T-cell (primary cell): ENCODE results near the gene RALA. TPM values are rescaled to one million over a fixed set of nuclear protein-coding genes. Genes with fewer than 3 reads are reported as not detected.

Source experiments
- ATAC-seq, 4 experiments: fragments of 200-7000 bp in 3 of 4; fragments of 150-1000 bp in 1 of 4; cut with Tn5 transposase; replicated peaks in 1 of 4; 1 replicate in 3 of 4; 2 replicates in 1 of 4; pipeline ENCODE4 v1.10.0; 2021; ENCODE audit warnings: moderate library complexity in 3 of 4, mild to moderate bottlenecking in 2 of 4, moderate number of reproducible peaks in 1 of 4
- CTCF ChIA-PET, 2 donors: fragments of 300-600 bp; sonication (Branson Sonifier 250); formaldehyde crosslinking; loops; one replicate each; lab custom pipeline; 2022; ENCODE audit warnings: antibody characterized with exemption in 2 of 2; lab: Charles Lee
- POLR2A ChIA-PET, 2 donors: fragments of 300-600 bp; sonication (Branson Sonifier 250); formaldehyde crosslinking; loops; one replicate each; lab custom pipeline; 2022; ENCODE audit warnings: antibody characterized with exemption in 2 of 2; lab: Charles Lee
- DNase-seq, 35 experiments: peaks; one replicate each; pipeline versions ENCODE4 v3.0.0 to v3.0.0-alpha.2; 2013 to 2023
- H3K27ac ChIP-seq: one replicate; pipeline ENCODE4 v1.5.1; 2013; ENCODE audit warnings: low read length
- H3K27me3 ChIP-seq, 2 experiments: replicated peaks in 1 of 2; 1 replicate in 1 of 2; 2 replicates in 1 of 2; pipeline versions ENCODE4 v1.6.1 to v1.7.0; 2013; ENCODE audit warnings: low read length in 1 of 2, mixed read lengths in 1 of 2; ENCODE audit not compliant: control insufficient read depth in 2 of 2, insufficient read depth in 2 of 2; ENCODE audit errors: extremely low read depth in 1 of 2
- H3K36me3 ChIP-seq, 2 donors: 1 replicate in 1 of 2; 2 replicates in 1 of 2; pipeline versions ENCODE4 v1.6.1 to v1.7.0; 2013; ENCODE audit warnings: low read length in 1 of 2; ENCODE audit not compliant: control insufficient read depth in 2 of 2, insufficient read depth in 1 of 2; ENCODE audit errors: extremely low read depth in 1 of 2
- H3K4me1 ChIP-seq, 2 experiments: 1 replicate in 1 of 2; 2 replicates in 1 of 2; pipeline versions ENCODE4 v1.6.1 to v1.7.0; 2013; ENCODE audit warnings: low read length in 2 of 2, mixed read lengths in 1 of 2; ENCODE audit not compliant: insufficient read depth in 2 of 2, control insufficient read depth in 1 of 2; ENCODE audit errors: extremely low read depth in 1 of 2
- H3K4me3 ChIP-seq, 2 donors: 1 replicate in 1 of 2; 2 replicates in 1 of 2; pipeline versions ENCODE4 v1.5.1 to v1.7.0; 2013; ENCODE audit warnings: mild to moderate bottlenecking in 2 of 2, low read length in 1 of 2, moderate library complexity in 1 of 2; ENCODE audit not compliant: control insufficient read depth in 1 of 2; ENCODE audit errors: extremely low read depth in 1 of 2
- H3K9me3 ChIP-seq: 2 replicates; pipeline ENCODE4 v1.7.0; 2013
- H3K27ac Mint-ChIP-seq, 2 donors: one replicate each; pipeline ENCODE4 v1.8.0; 2020 to 2021; ENCODE audit warnings: mild to moderate bottlenecking in 2 of 2, mixed read lengths in 2 of 2
- H3K27me3 Mint-ChIP-seq, 2 donors: one replicate each; pipeline ENCODE4 v1.8.0; 2021 to 2022; ENCODE audit warnings: mixed read lengths in 2 of 2
- H3K36me3 Mint-ChIP-seq: one replicate; pipeline ENCODE4 v1.8.0; 2021; ENCODE audit warnings: mixed read lengths
- H3K4me1 Mint-ChIP-seq, 3 donors: one replicate each; pipeline ENCODE4 v1.8.0; 2020 to 2022; ENCODE audit warnings: mixed read lengths in 3 of 3, mild to moderate bottlenecking in 1 of 3
- H3K4me3 Mint-ChIP-seq, 3 donors: one replicate each; pipeline ENCODE4 v1.8.0; 2020 to 2022; ENCODE audit warnings: mild to moderate bottlenecking in 3 of 3, mixed read lengths in 3 of 3, moderate library complexity in 3 of 3
- H3K9me3 Mint-ChIP-seq, 3 donors: one replicate each; pipeline ENCODE4 v1.8.0; 2020 to 2022; ENCODE audit warnings: mixed read lengths in 3 of 3
- WGBS: methylation state at CpG from one replicate; pipeline ENCODE4 v1.1.5; 2013; ENCODE audit warnings: missing lambda C conversion rate; ENCODE audit not compliant: insufficient coverage; 5-methylcytosine and 5-hydroxymethylcytosine counted together
- total RNA-seq, 35 experiments: library from RNA in 6 of 35; stranded (reverse) in 6 of 35; fragments of 120-200 nt in 1 of 35; gene quantifications; one replicate each; pipeline versions ENCODE4 v1.2.1 to v1.2.4 and lab custom pipeline; 2013 to 2026

Gene RALA
- total RNA-seq, 5 donors from 2014 or later (not counting 1 experiment from before 2014, with no cell fraction given): 24.4 to 49.8 (median 36.7) TPM

DNA sequence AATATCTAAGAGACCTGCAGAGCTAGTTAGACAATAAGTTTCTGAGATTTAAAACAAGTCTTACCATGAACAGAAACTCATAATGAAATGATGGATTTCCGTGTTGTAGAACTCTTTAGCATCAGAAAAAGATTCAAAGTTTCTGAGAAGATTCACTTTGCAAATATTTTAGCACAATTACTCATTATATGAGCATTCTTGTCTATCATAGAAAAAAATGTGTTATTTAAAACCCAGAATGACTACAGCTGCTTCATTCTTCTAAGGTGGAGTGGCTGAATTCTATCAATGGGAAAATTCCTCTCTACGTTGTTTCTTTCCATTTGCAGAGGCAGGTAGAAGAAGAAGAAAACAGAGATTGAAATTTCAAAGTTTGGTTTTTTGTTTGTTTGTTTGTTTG is 21.0 kb upstream of the RALA start:
- Mint-ChIP-seq H3K36me3 (peaks cover 8% of the 10 kb centered on the region), H3K4me3 (no peak overlapping the region), H3K27ac (no peak overlapping the region), H3K9me3 (peaks cover 4 to 11% (median 9%) of the 10 kb centered on the region in 3 donors), H3K4me1 (peaks cover 38 to 39% (median 38%) of the 10 kb centered on the region in 3 donors), H3K27me3 (no peaks in the 10 kb centered on the region)
- peaks cover 0 to 19% of the 10 kb centered on the region in 2 experiments for H3K4me1 ChIP-seq
- no peaks in the 10 kb centered on the region for H3K9me3 ChIP-seq
- H3K27me3 ChIP-seq: no peaks in the 10 kb centered on the region
- H3K36me3 ChIP-seq: no peaks in the 10 kb centered on the region
- CTCF ChIA-PET: no interaction called here
- ATAC-seq (no peak), DNase-seq (no peak)
- POLR2A ChIA-PET: no interaction called here
- no CpG with 5 or more reads among the region's 2 CpGs for WGBS
- H3K27ac ChIP-seq: no peak overlapping the region
- no peak overlapping the region for H3K4me3 ChIP-seq

GRCh38 chr7:39603924-39604323 is 19.4 kb upstream of the RALA start:
- Mint-ChIP-seq H3K27ac (peak overlapping the region; percentile 9), H3K36me3 (peaks cover 8% of the 10 kb centered on the region), H3K4me1 (peaks cover 50 to 54% (median 51%) of the 10 kb centered on the region in 3 donors), H3K4me3 (peak overlapping the region in 1 of 3 donors; percentile 5), H3K9me3 (peaks cover 4 to 11% (median 9%) of the 10 kb centered on the region in 3 donors), H3K27me3 (peaks cover 0 to 4% of the 10 kb centered on the region in 2 donors)
- Histone ChIP-seq H3K36me3 (no peaks in the 10 kb centered on the region), H3K9me3 (no peaks in the 10 kb centered on the region), H3K27me3 (no peaks in the 10 kb centered on the region), H3K4me3 (no peak overlapping the region), H3K27ac (no peak overlapping the region), H3K4me1 (peaks cover 0 to 25% of the 10 kb centered on the region in 2 experiments)
- POLR2A ChIA-PET: no interaction called here
- DNase-seq: no peak
- CTCF ChIA-PET: interaction anchor here in 1 of 2 donors (0.5 to 1.9 kb wide), 2 partner anchors 18 to 160 kb away, joined by 3 to 4 read pairs; no protein-coding TSS in a partner anchor
- ATAC-seq: peak in 1 of 4 experiments; percentile 33

DNA sequence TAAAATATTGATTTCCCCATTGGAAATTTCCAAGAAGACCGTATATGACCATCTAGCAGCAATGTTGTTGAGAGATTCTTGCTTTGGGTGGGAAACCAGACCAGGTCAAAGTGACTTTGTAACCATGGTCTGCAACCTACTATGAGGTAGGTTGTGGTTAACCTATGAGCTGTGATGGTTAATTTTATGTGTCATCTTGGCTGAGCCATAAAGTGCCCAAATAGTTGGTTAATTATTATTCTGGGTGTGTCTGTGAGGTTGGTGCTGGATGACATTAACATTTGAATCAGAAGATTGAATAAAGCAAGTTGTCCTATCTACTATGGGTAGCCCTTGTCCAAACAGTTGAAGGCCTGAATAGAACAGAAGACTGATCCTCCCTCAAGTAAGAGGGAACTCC is 18.3 kb upstream of the RALA start:
- Histone ChIP-seq H3K27me3 (peaks cover 0 to 4% of the 10 kb centered on the region in 2 experiments), H3K27ac (no peak overlapping the region), H3K9me3 (no peaks in the 10 kb centered on the region), H3K4me3 (no peak overlapping the region), H3K36me3 (no peaks in the 10 kb centered on the region), H3K4me1 (peaks cover 4 to 34% of the 10 kb centered on the region in 2 experiments)
- H3K9me3 Mint-ChIP-seq: peaks cover 4 to 11% (median 9%) of the 10 kb centered on the region in 3 donors
- peak overlapping the region; percentile 84 to 93 for H3K27ac Mint-ChIP-seq
- ChIA-PET CTCF (interaction anchor here in 1 of 2 donors (1.9 to 2.0 kb wide), 2 partner anchors 17 to 25 kb away, joined by 4 to 5 read pairs; no protein-coding TSS in a partner anchor), POLR2A (interaction anchor here in 1 of 2 donors (0.7 to 1.2 kb wide), 2 partner anchors 10 to 20 kb away, joined by 3 to 4 read pairs; no protein-coding TSS in a partner anchor)
- WGBS: no CpG with 5 or more reads among the region's 1 CpG
- H3K4me1 Mint-ChIP-seq: peaks cover 60 to 66% (median 61%) of the 10 kb centered on the region in 3 donors
- H3K4me3 Mint-ChIP-seq: no peak overlapping the region
- H3K27me3 Mint-ChIP-seq: peaks cover 3 to 13% of the 10 kb centered on the region in 2 donors
- ATAC-seq (no peak), DNase-seq (no peak)
- H3K36me3 Mint-ChIP-seq: peaks cover 8% of the 10 kb centered on the region

DNA sequence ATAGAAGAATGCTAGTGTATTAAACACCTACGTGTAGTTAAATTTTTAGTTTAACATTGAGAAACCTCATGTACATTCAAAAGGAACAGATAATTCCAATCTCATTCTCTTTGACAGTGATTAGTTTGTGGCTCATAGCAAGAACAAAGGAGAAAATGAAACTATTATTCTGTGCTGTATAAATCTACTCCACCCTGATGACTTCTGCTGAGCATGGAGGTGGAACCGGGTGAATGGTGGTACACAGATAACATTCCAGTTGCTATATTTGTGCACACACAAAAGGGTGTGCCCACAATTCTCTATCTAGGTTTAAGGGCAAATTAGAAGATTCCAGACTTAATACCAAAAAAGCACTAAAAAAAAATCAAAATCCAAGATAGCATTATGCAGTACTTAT is 17.0 kb upstream of the RALA start:
- Histone ChIP-seq H3K4me3 (no peak overlapping the region), H3K36me3 (no peaks in the 10 kb centered on the region), H3K27ac (no peak overlapping the region), H3K9me3 (no peaks in the 10 kb centered on the region), H3K4me1 (peaks cover 4 to 35% of the 10 kb centered on the region in 2 experiments), H3K27me3 (peaks cover 0 to 11% of the 10 kb centered on the region in 2 experiments)
- ATAC-seq (peak in 2 of 4 experiments; percentile 44 to 57), DNase-seq (no peak)
- peaks cover 8 to 23% of the 10 kb centered on the region in 2 donors for H3K27me3 Mint-ChIP-seq
- H3K4me1 Mint-ChIP-seq: peaks cover 63 to 67% (median 67%) of the 10 kb centered on the region in 3 donors
- ChIA-PET POLR2A (interaction anchor here in 1 of 2 donors (1.0 kb wide), 1 partner anchor 18 kb away, joined by 3 read pairs; no protein-coding TSS in a partner anchor), CTCF (interaction anchor here in 1 of 2 donors (0.7 kb wide), 2 partner anchors 398 to 1134 kb away, joined by 3 read pairs; no protein-coding TSS in a partner anchor)
- H3K36me3 Mint-ChIP-seq: peaks cover 8% of the 10 kb centered on the region
- peak overlapping the region in 2 of 3 donors; percentile 11 to 41 for H3K4me3 Mint-ChIP-seq
- no CpG with 5 or more reads among the region's 2 CpGs for WGBS
- peak overlapping the region; percentile 84 to 93 for H3K27ac Mint-ChIP-seq
- peaks cover 4 to 11% (median 9%) of the 10 kb centered on the region in 3 donors for H3K9me3 Mint-ChIP-seq

DNA sequence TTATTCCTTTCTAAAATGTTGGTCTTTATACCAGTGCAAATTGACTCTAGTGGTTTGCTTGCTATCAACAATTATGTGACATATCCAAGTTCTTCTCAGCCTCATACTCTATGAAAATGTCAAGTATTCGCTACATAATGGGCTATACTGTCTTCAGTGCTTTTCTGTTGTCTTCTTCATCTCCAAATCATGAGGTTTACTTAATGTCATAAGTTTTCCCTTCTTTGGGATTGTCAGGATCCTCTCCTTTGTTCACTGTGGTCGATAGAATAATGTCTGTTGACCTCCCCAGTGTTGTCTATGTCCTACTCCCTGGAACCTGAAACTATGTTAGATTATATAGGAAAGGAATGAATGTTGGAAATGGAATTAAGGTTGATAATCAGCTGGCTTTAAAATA is 16.4 kb upstream of the RALA start:
- Histone ChIP-seq H3K4me3 (no peak overlapping the region), H3K27ac (no peak overlapping the region), H3K36me3 (no peaks in the 10 kb centered on the region), H3K9me3 (no peaks in the 10 kb centered on the region), H3K4me1 (peaks cover 4 to 35% of the 10 kb centered on the region in 2 experiments), H3K27me3 (peaks cover 0 to 12% of the 10 kb centered on the region in 2 experiments)
- ATAC-seq (no peak), DNase-seq (no peak)
- ChIA-PET POLR2A (interaction anchor here in 1 of 2 donors (1.0 kb wide), 1 partner anchor 18 kb away, joined by 3 read pairs; no protein-coding TSS in a partner anchor), CTCF (no interaction called here)
- H3K27ac Mint-ChIP-seq: peak overlapping the region; percentile 5 to 66
- peaks cover 8 to 23% of the 10 kb centered on the region in 2 donors for H3K27me3 Mint-ChIP-seq
- peaks cover 8% of the 10 kb centered on the region for H3K36me3 Mint-ChIP-seq
- H3K9me3 Mint-ChIP-seq: peaks cover 4 to 11% (median 9%) of the 10 kb centered on the region in 3 donors
- 100% methylated on average over 1 of the region's 2 CpGs for WGBS
- H3K4me1 Mint-ChIP-seq: peaks cover 63 to 67% (median 67%) of the 10 kb centered on the region in 3 donors
- H3K4me3 Mint-ChIP-seq: no peak overlapping the region

- Histone ChIP-seq H3K4me1 (peaks cover 4 to 35% of the 10 kb centered on the region in 2 experiments), H3K27ac (no peak overlapping the region), H3K4me3 (no peak overlapping the region), H3K9me3 (no peaks in the 10 kb centered on the region), H3K36me3 (no peaks in the 10 kb centered on the region), H3K27me3 (peaks cover 0 to 16% of the 10 kb centered on the region in 2 experiments)
- Mint-ChIP-seq H3K9me3 (peaks cover 4 to 11% (median 9%) of the 10 kb centered on the region in 3 donors), H3K36me3 (peaks cover 8% of the 10 kb centered on the region), H3K27ac (peak overlapping the region; percentile 13 to 66), H3K4me3 (peak overlapping the region in 1 of 3 donors; percentile 49), H3K4me1 (peaks cover 63 to 67% (median 65%) of the 10 kb centered on the region in 3 donors), H3K27me3 (peaks cover 13 to 26% of the 10 kb centered on the region in 2 donors)
- ChIA-PET POLR2A (no interaction called here), CTCF (interaction anchor here in 1 of 2 donors (0.6 kb wide), 1 partner anchor 22 kb away, joined by 3 read pairs; no protein-coding TSS in a partner anchor)
- ATAC-seq: no peak
- DNase-seq: no peak
- no CpG with 5 or more reads among the region's 2 CpGs for WGBS
Measured at GRCh38 chr7:39607865-39608264, 15.5 kb upstream of the RALA start.
